Pancreas (tissue), 10 donors: ENCODE data around the gene C1orf35. TPM values are rescaled to one million over a fixed set of nuclear protein-coding genes. Genes with fewer than 3 reads are reported as not detected.

Experiments used
- ATAC-seq, 4 donors: fragments of 200-7000 bp; cut with Tn5 transposase; one replicate each; pipeline versions ENCODE4 v1.8.0 to v1.9.1; 2020; ENCODE audit warnings: mild to moderate bottlenecking in 4 of 4, moderate library complexity in 4 of 4
- DNase-seq, 6 donors: peaks; one replicate each; pipeline ENCODE4 v3.0.0-alpha.2; 2020
- FAIRE-seq: peaks from 2 replicates; lab custom pipeline; 2012; peaks lifted over from hg19 to GRCh38; lab: Jason Lieb, UNC
- H3K27ac ChIP-seq, 4 donors: fragments of 200-600 bp; sonication (generic); 1 replicate in 3 of 4; 2 replicates in 1 of 4; pipeline versions ENCODE4 v1.5.0 to v1.8.0; 2020
- H3K27me3 ChIP-seq, 4 donors: fragments of 200-600 bp; one replicate each; pipeline ENCODE4 v1.8.0; 2021
- H3K36me3 ChIP-seq, 3 donors: fragments of 200-600 bp; sonication (generic) in 1 of 3; one replicate each; pipeline versions ENCODE4 v1.5.0 to v1.8.0; 2020 to 2021
- H3K4me1 ChIP-seq, 3 donors: fragments of 200-600 bp; one replicate each; pipeline ENCODE4 v1.8.0; 2021
- H3K4me3 ChIP-seq, 4 donors: fragments of 200-600 bp; sonication (generic) in 2 of 4; one replicate each; pipeline versions ENCODE4 v1.5.0 to v1.8.0; 2020 to 2021
- H3K9me3 ChIP-seq, 4 donors: fragments of 200-600 bp; one replicate each; pipeline ENCODE4 v1.8.0; 2021
- CTCF ChIP-seq, 4 donors: fragments of 200-600 bp; sonication (generic) in 3 of 4; IDR thresholded peaks; one replicate each; pipeline versions ENCODE4 v1.5.0 to v1.8.0; 2021; ENCODE audit warnings: antibody characterized with exemption in 4 of 4
- WGBS, 2 donors: extraction: QIAGEN DNeasy Blood & Tissue Kit; methylation state at CpG; one replicate each; pipeline ENCODE4 v1.1.7; 2013; 5-methylcytosine and 5-hydroxymethylcytosine counted together
- intact Hi-C, 3 donors: fragments of 100-400 bp; cut with DNase I; formaldehyde crosslinking; loops; one replicate each; pipeline versions ENCODE4 v1.11.1 to v1.14.2; 2022
- polyA plus RNA-seq, 2 donors: library from polyadenylated mRNA; stranded (reverse); fragments of 200-250 nt; gene quantifications; one replicate each; pipeline ENCODE4 v1.2.3, GENCODE V29; 2013
- total RNA-seq, 6 donors: library from RNA; stranded (reverse); fragmentation: NEBNext Ultra II Directional in 4 of 6; extraction: Animal tissue kit (Norgen Biotek cat#: 25700) in 4 of 6; gene quantifications; one replicate each; pipeline versions ENCODE4 v1.2.1 to v1.2.4, GENCODE V29; 2021 to 2023
- donor health status: healthy with polysubstance abuse.
- donor health status: DM: no; HTN: no; CAD: no; lungs with moderate emphysema.
- donor health status: DM: no; HTN: no; CAD: no.
- donor health status: control.
- donor health status: control.
- donor health status: Bipolar disorder and iron deficiency.
- donor health status: DM: yes; HTN: yes; CAD: no.
- donor health status: DM: no; HTN: no; CAD: no.
- donor health status: DM: no; HTN: no; CAD: no.
- donor health status: DM: yes; HTN: yes; CAD: no.

C1orf35 gene
- total and polyA plus RNA-seq, 8 donors = 6.3 to 33.2 (median 8.3) TPM

GRCh38 chr1:228148196-228148861 is 45.2 kb upstream of the C1orf35 start:
- peak in 4 of 6 donors; percentile 11 to 62 (median 36) for DNase-seq
- H3K36me3 ChIP-seq = peaks cover 0 to 23% (median 0%) of the 10 kb centered on the region in 3 donors

DNA sequence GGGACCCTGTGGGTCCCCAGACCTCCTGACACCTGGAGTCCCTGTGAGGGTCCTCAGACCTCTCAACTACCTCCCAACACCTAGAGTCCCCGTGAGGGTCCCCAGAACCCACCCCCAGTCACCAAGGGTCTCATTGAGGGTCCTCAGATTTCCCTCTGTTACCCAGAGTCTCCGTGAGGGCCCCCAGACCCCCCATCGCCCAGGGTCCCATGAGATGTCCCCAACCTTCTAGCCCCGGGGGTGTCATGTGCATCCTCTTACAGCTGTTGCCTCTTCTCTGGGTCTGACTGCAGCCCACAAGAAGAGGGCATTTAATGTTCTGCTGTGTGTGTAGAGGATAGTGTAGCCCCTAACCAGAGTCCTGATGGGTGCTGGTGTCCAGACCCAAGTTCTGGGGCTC is 44.6 kb upstream of the C1orf35 start:
- no peaks in the 10 kb centered on the region for H3K27me3 ChIP-seq
- peaks cover 3 to 13% (median 11%) of the 10 kb centered on the region in 3 donors for H3K4me1 ChIP-seq
- H3K27ac ChIP-seq = no peak overlapping the region
- DNase-seq (no peak), FAIRE-seq (no peak), ATAC-seq (no peak)
- intact Hi-C loops = no loop called here
- 79 to 87% methylated on average over 3 to 4 of the region's 4 CpGs for WGBS, 2 donors
- peaks cover 0 to 23% (median 0%) of the 10 kb centered on the region in 3 donors for H3K36me3 ChIP-seq
- H3K9me3 ChIP-seq = no peaks in the 10 kb centered on the region
- TF ChIP-seq CTCF (IDR thresholded peaks at IDR 0.05) = no peak
- H3K4me3 ChIP-seq = no peak overlapping the region

More at GRCh38 chr1:228148196-228148861, 45.2 kb upstream of the C1orf35 start:
- TF ChIP-seq CTCF (IDR thresholded peaks at IDR 0.05) = no peak
- no peak for ATAC-seq
- no peaks in the 10 kb centered on the region for H3K27me3 ChIP-seq
- H3K9me3 ChIP-seq = no peaks in the 10 kb centered on the region
- peaks cover 0 to 8% (median 5%) of the 10 kb centered on the region in 3 donors for H3K4me1 ChIP-seq
- no peak overlapping the region for H3K4me3 ChIP-seq
- no peak overlapping the region for H3K27ac ChIP-seq
- intact Hi-C loops = no loop called here
- FAIRE-seq = no peak
- 75 to 80% methylated on average over 18 of the region's 18 CpGs for WGBS, 2 donors

DNA sequence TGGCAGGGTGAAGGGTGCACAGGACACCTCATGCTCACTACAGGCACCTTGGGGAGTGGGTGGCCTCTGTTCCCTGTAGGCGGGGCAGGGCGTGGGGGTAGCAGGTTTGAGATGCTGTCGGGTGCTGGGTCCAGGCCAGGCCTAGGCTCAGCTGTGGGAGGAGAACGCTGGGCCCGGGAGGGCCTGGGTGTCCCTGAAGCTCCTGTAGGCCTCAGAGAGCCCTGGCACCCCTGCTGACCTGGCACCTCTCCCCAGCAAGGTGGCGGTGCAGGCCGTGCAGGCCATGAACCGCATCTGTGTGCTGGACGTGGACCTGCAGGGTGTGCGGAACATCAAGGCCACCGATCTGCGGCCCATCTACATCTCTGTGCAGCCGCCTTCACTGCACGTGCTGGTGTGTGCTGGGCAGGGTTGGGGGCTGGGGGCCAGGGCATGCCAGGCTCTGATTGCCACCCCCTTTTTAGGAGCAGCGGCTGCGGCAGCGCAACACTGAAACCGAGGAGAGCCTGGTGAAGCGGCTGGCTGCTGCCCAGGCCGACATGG is 44.1 kb upstream of the C1orf35 start:
- Histone ChIP-seq H3K27me3 (no peaks in the 10 kb centered on the region), H3K4me3 (no peak overlapping the region), H3K9me3 (no peaks in the 10 kb centered on the region), H3K4me1 (peaks cover 8 to 19% (median 16%) of the 10 kb centered on the region in 3 donors), H3K36me3 (peaks cover 0 to 23% (median 0%) of the 10 kb centered on the region in 3 donors), H3K27ac (no peak overlapping the region)
- peak in 4 of 6 donors; percentile 11 to 74 (median 22) for DNase-seq
- ATAC-seq = no peak
- no peak for FAIRE-seq
- TF ChIP-seq CTCF (IDR thresholded peaks at IDR 0.05) = no peak
- 91% methylated on average over 20 of the region's 20 CpGs for WGBS, 2 donors
- intact Hi-C loops = no loop called here

DNA sequence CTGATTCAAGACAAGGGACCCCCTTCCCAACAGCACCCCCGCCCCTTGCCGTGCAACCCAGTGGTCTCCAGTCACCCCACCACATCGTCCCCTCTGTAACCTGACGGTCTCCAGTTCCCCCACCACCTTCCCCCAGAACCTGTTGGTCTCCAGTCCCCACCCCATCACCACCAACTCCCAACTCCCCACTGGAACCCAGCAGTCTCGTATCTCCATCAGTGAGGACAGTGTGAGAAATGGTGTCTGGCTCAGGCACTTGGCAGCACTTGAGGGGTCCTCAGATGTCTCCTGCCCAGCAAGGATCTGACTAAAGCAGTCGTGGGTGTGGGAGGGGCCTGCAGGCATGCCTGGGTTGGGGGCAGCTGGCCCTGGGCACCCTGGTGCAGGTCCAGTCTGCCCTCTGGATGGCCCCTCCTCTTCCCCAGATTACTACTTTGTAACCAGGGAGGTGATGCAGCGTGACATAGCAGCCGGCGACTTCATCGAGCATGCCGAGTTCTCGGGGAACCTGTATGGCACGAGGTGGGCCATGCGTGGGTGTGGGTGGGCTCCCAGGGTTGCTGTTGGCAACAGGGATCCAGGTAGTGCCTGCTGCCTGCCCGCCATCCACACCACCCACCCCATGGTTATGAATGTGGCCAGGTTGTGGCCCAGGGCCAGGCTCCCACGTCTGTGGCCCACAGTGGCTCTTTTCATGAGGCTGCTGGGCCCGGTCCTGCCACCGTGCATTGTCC is 43.5 kb upstream of the C1orf35 start:
- FAIRE-seq (no peak), DNase-seq (peak in 2 of 6 donors; percentile 12 to 17)
- no peak for TF ChIP-seq CTCF (IDR thresholded peaks at IDR 0.05)

More for the DNA sequence above, 43.5 kb upstream of the C1orf35 start:
- 90 to 92% methylated on average over 18 of the region's 18 CpGs for WGBS, 2 donors
- no peak overlapping the region for H3K4me3 ChIP-seq
- intact Hi-C loops = no loop called here
- ATAC-seq = no peak
- H3K36me3 ChIP-seq = peaks cover 0 to 23% (median 0%) of the 10 kb centered on the region in 3 donors
- no peaks in the 10 kb centered on the region for H3K9me3 ChIP-seq
- no peak overlapping the region for H3K27ac ChIP-seq
- peaks cover 11 to 25% (median 23%) of the 10 kb centered on the region in 3 donors for H3K4me1 ChIP-seq
- H3K27me3 ChIP-seq = no peaks in the 10 kb centered on the region
